ENCODE results near the gene SLC25A42. TPM values are rescaled to one million over a fixed set of nuclear protein-coding genes. Genes with fewer than 3 reads are reported as not detected.

The SLC25A42 gene
- total and polyA plus RNA-seq, 5 experiments from 2014 or later, result 6.2 to 33.6 (median 14.5) TPM

- H3K4me3 Mint-ChIP-seq, result no peak overlapping the region
- DNase-seq, result no peak
- H3K9me3 Mint-ChIP-seq, result peaks cover 0 to 7% (median 0%) of the 10 kb centered on the region in 9 donors
- POLR2A ChIA-PET, result no interaction called here
- peaks cover 0 to 30% (median 22%) of the 10 kb centered on the region in 3 donors for H3K36me3 Mint-ChIP-seq
- peak overlapping the region in 1 of 10 donors; percentile 32 for H3K27ac Mint-ChIP-seq
- H3K4me1 Mint-ChIP-seq, result peaks cover 0 to 8% (median 1%) of the 10 kb centered on the region in 4 donors
- H3K27me3 Mint-ChIP-seq, result no peaks in the 10 kb centered on the region
- ATAC-seq, result no peak
Measured at GRCh38 chr19:19152668-19153384, 89.0 kb downstream of the SLC25A42 start.

GRCh38 chr19:19154768-19155494, 91.1 kb downstream of the SLC25A42 start:
- no peaks in the 10 kb centered on the region for H3K27me3 Mint-ChIP-seq
- DNase-seq (no peak), ATAC-seq (no peak)
- H3K4me3 Mint-ChIP-seq, result no peak overlapping the region
- POLR2A ChIA-PET, result no interaction called here
- peak overlapping the region in 1 of 10 donors; percentile 71 for H3K27ac Mint-ChIP-seq
- H3K9me3 Mint-ChIP-seq, result peaks cover 0 to 7% (median 0%) of the 10 kb centered on the region in 9 donors
- peaks cover 0 to 22% (median 17%) of the 10 kb centered on the region in 3 donors for H3K36me3 Mint-ChIP-seq
- H3K4me1 Mint-ChIP-seq, result peaks cover 0 to 15% (median 1%) of the 10 kb centered on the region in 4 donors

- Mint-ChIP-seq H3K27me3 (no peaks in the 10 kb centered on the region), H3K9me3 (peaks cover 0 to 7% (median 0%) of the 10 kb centered on the region in 9 donors), H3K4me3 (no peak overlapping the region), H3K4me1 (peaks cover 0 to 17% (median 1%) of the 10 kb centered on the region in 4 donors), H3K27ac (peak overlapping the region in 1 of 10 donors; percentile 71), H3K36me3 (peaks cover 0 to 22% (median 17%) of the 10 kb centered on the region in 3 donors)
- ATAC-seq (no peak), DNase-seq (no peak)
- POLR2A ChIA-PET, result interaction anchor here (0.8 kb wide), 1 partner anchor 12 kb away, joined by 3 read pairs; no protein-coding TSS in a partner anchor
Measured at GRCh38 chr19:19155495-19156219, 91.9 kb downstream of the SLC25A42 start.

GRCh38 chr19:19157808-19158207, 94.0 kb downstream of the SLC25A42 start:
- ATAC-seq (no peak), DNase-seq (no peak)
- POLR2A ChIA-PET, result no interaction called here
- Mint-ChIP-seq H3K4me1 (peaks cover 0 to 22% (median 3%) of the 10 kb centered on the region in 4 donors), H3K4me3 (no peak overlapping the region), H3K27me3 (peaks cover 0 to 3% (median 0%) of the 10 kb centered on the region in 5 donors), H3K9me3 (peaks cover 0 to 7% (median 0%) of the 10 kb centered on the region in 9 donors), H3K36me3 (peaks cover 0 to 22% (median 17%) of the 10 kb centered on the region in 3 donors), H3K27ac (no peak overlapping the region)

GRCh38 chr19:19159534-19159933, 95.7 kb downstream of the SLC25A42 start:
- H3K27ac Mint-ChIP-seq, result no peak overlapping the region
- POLR2A ChIA-PET, result no interaction called here
- ATAC-seq, result no peak
- H3K27me3 Mint-ChIP-seq, result peaks cover 0 to 3% (median 0%) of the 10 kb centered on the region in 5 donors
- peaks cover 0 to 20% (median 14%) of the 10 kb centered on the region in 3 donors for H3K36me3 Mint-ChIP-seq
- no peak overlapping the region for H3K4me3 Mint-ChIP-seq
- no peak for DNase-seq
- peaks cover 0 to 22% (median 3%) of the 10 kb centered on the region in 4 donors for H3K4me1 Mint-ChIP-seq
- peaks cover 0 to 7% (median 0%) of the 10 kb centered on the region in 9 donors for H3K9me3 Mint-ChIP-seq

- H3K27me3 Mint-ChIP-seq, result peaks cover 0 to 3% (median 0%) of the 10 kb centered on the region in 5 donors
- POLR2A ChIA-PET, result no interaction called here
Measured at GRCh38 chr19:19160461-19161035, 96.8 kb downstream of the SLC25A42 start.

GRCh38 chr19:19162495-19162894, 98.7 kb downstream of the SLC25A42 start:
- Mint-ChIP-seq H3K9me3 (no peaks in the 10 kb centered on the region), H3K4me3 (no peak overlapping the region), H3K27me3 (peaks cover 0 to 3% (median 0%) of the 10 kb centered on the region in 5 donors), H3K36me3 (peaks cover 0 to 5% (median 0%) of the 10 kb centered on the region in 3 donors), H3K27ac (no peak overlapping the region), H3K4me1 (peaks cover 0 to 14% (median 2%) of the 10 kb centered on the region in 4 donors)
- DNase-seq (no peak), ATAC-seq (no peak)
- POLR2A ChIA-PET, result no interaction called here

More at GRCh38 chr19:19160461-19161035, 96.8 kb downstream of the SLC25A42 start:
- no peak for ATAC-seq
- H3K9me3 Mint-ChIP-seq, result peaks cover 0 to 5% (median 0%) of the 10 kb centered on the region in 9 donors
- peaks cover 0 to 20% (median 8%) of the 10 kb centered on the region in 3 donors for H3K36me3 Mint-ChIP-seq
- DNase-seq, result no peak
- H3K4me3 Mint-ChIP-seq, result no peak overlapping the region
- peaks cover 0 to 19% (median 3%) of the 10 kb centered on the region in 4 donors for H3K4me1 Mint-ChIP-seq
- H3K27ac Mint-ChIP-seq, result no peak overlapping the region

Other genes starting within 250 kb of the SLC25A42 start
- 100 to 1,000 TPM; 109 to 112 TPM for gene UPF1, start 232.0 kb upstream of the SLC25A42 start, total RNA-seq
- gene UPF1, start 232.0 kb upstream of the SLC25A42 start, polyA plus RNA-seq, result 10 to 100 TPM in 1 of 3 donors, 1 to 10 TPM in 2; 7.5 to 28.4 (median 9.5) TPM
- gene CERS1, start 167.8 kb upstream of the SLC25A42 start, total RNA-seq, result not detected
- not detected for gene CERS1, start 167.8 kb upstream of the SLC25A42 start, polyA plus RNA-seq
- 100 to 1,000 TPM; 145 to 149 TPM for gene COPE, start 144.6 kb upstream of the SLC25A42 start, total RNA-seq
- gene COPE, start 144.6 kb upstream of the SLC25A42 start, polyA plus RNA-seq, result 100 to 1,000 TPM; 224 to 259 (median 235) TPM
- gene DDX49, start 144.3 kb upstream of the SLC25A42 start, total RNA-seq, result 10 to 100 TPM; 39.4 to 46.4 TPM
- 10 to 100 TPM; 21.7 to 37.5 (median 24.7) TPM for gene DDX49, start 144.3 kb upstream of the SLC25A42 start, polyA plus RNA-seq
- gene HOMER3, start 122.8 kb upstream of the SLC25A42 start, total RNA-seq, result under 1 TPM in 1 of 2 experiments, not detected in 1; 0.55 TPM
- not detected for gene HOMER3, start 122.8 kb upstream of the SLC25A42 start, polyA plus RNA-seq
- gene SUGP2, start 30.5 kb upstream of the SLC25A42 start, total RNA-seq, result 100 to 1,000 TPM; 128 to 136 TPM
- 1 to 10 TPM; 7.4 to 8.2 (median 7.5) TPM for gene SUGP2, start 30.5 kb upstream of the SLC25A42 start, polyA plus RNA-seq
- gene ARMC6, start 30.4 kb upstream of the SLC25A42 start, total RNA-seq, result 10 to 100 TPM; 18.1 to 18.4 TPM
- 10 to 100 TPM; 29.5 to 42.4 (median 38.2) TPM for gene ARMC6, start 30.4 kb upstream of the SLC25A42 start, polyA plus RNA-seq
- gene TMEM161A, start 74.5 kb downstream of the SLC25A42 start, total RNA-seq, result 10 to 100 TPM; 28.3 to 31.3 TPM
- 10 to 100 TPM; 20.1 to 21.8 (median 21.1) TPM for gene TMEM161A, start 74.5 kb downstream of the SLC25A42 start, polyA plus RNA-seq
- 1 to 10 TPM; 3.6 to 3.9 TPM for gene MEF2B, start 106.3 kb downstream of the SLC25A42 start, total RNA-seq
- under 1 TPM in 1 of 3 donors, not detected in 2; 0.14 TPM for gene MEF2B, start 106.3 kb downstream of the SLC25A42 start, polyA plus RNA-seq
- gene BORCS8, start 128.2 kb downstream of the SLC25A42 start, total RNA-seq, result 10 to 100 TPM; 33.5 to 34.2 TPM
- gene BORCS8, start 128.2 kb downstream of the SLC25A42 start, polyA plus RNA-seq, result 10 to 100 TPM; 18.2 to 23.6 (median 18.2) TPM
- 10 to 100 TPM; 72.9 to 81.5 TPM for gene RFXANK, start 128.3 kb downstream of the SLC25A42 start, total RNA-seq
- 100 to 1,000 TPM in 1 of 3 donors, 10 to 100 TPM in 2; 79.3 to 101 (median 86.9) TPM for gene RFXANK, start 128.3 kb downstream of the SLC25A42 start, polyA plus RNA-seq
- gene NR2C2AP, start 139.4 kb downstream of the SLC25A42 start, total RNA-seq, result 10 to 100 TPM; 26.0 to 31.8 TPM
- gene NR2C2AP, start 139.4 kb downstream of the SLC25A42 start, polyA plus RNA-seq, result 10 to 100 TPM; 23.7 to 37.8 (median 31.9) TPM
- not detected for gene NCAN, start 148.0 kb downstream of the SLC25A42 start, total RNA-seq
- not detected for gene NCAN, start 148.0 kb downstream of the SLC25A42 start, polyA plus RNA-seq
- gene TM6SF2, start 209.3 kb downstream of the SLC25A42 start, total RNA-seq, result not detected
- gene TM6SF2, start 209.3 kb downstream of the SLC25A42 start, polyA plus RNA-seq, result not detected